MM.1S (cell line): ENCODE measurements around the gene GDPGP1.

Experiments used
- EZH2 ChIP-seq: fragments of 300-600 bp; sonication (generic); optimal IDR thresholded peaks from 2 replicates; pipeline ENCODE3; 2017; ENCODE audit warnings: low read depth, mild to moderate bottlenecking, antibody characterized with exemption, low read length, mixed read lengths
- TF ChIP-seq, protein P1 (sequence below): fragments of 300-600 bp; sonication (generic); IDR thresholded peaks from 2 replicates; pipeline ENCODE4 v1.5.1; 2016; ENCODE audit warnings: antibody characterized with exemption, low read length, mixed read lengths

DNA sequence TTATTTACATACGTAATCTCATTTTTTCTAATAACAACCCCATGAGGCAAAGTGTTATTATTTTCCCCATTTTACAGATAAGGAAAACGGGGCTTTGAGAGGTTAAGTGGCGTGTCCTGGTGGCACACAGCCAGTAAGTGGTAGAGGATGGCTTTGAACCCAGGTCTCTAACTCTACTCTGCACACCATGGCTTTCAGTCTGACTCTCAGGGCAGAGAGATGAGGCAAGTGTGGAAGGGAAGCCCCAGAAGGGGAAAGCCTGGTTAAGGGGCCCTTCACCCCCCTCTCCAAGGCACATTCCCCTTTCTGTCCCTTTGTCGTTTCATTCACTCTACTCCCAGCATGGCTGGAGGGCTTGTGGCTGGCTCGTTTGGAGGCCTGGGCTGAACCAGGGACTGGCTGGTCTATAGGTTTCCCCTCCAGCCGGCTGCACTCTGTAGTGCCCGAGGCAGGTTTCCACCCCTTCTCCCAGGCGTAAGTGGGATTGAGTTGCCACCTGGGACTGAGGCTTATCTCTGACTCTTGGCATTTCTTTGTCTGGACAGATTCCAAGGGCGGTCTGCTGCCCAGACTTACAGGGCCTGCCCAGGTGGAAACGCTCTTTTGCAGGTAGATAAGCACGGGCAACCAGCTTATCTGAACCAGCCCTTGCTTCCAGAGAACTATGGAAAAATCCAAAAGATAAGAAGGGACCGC, 20.7 kb upstream of the GDPGP1 start:
- TF ChIP-seq, protein P1, sequence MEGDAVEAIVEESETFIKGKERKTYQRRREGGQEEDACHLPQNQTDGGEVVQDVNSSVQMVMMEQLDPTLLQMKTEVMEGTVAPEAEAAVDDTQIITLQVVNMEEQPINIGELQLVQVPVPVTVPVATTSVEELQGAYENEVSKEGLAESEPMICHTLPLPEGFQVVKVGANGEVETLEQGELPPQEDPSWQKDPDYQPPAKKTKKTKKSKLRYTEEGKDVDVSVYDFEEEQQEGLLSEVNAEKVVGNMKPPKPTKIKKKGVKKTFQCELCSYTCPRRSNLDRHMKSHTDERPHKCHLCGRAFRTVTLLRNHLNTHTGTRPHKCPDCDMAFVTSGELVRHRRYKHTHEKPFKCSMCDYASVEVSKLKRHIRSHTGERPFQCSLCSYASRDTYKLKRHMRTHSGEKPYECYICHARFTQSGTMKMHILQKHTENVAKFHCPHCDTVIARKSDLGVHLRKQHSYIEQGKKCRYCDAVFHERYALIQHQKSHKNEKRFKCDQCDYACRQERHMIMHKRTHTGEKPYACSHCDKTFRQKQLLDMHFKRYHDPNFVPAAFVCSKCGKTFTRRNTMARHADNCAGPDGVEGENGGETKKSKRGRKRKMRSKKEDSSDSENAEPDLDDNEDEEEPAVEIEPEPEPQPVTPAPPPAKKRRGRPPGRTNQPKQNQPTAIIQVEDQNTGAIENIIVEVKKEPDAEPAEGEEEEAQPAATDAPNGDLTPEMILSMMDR, result no peak
- TF ChIP-seq EZH2, result no peak
